Measurements from ENCODE around the gene ZNF583. TPM values are rescaled to one million over a fixed set of nuclear protein-coding genes. Genes with fewer than 3 reads are reported as not detected.
A peak's percentile ranks its signal among the peaks of the same experiment; 100 is the strongest.

Gene ZNF583
- polyA plus RNA-seq, 1 of the 3 experiments (the other 2 are of a cell fraction) = 1.9 TPM

GRCh38 chr19:56393119-56394012 is 10.8 kb upstream of the ZNF583 start, which contains the start of gene ZNF582:
TSS of gene ZNF582 (minus strand) at chr19:56393534. CDS start at chr19:56391752, 1,782 bp downstream.
- Histone ChIP-seq H2AFZ (ENCODE audit: low read depth) (peak within 1 kb of the TSS; percentile 97), H3K79me2 (ENCODE audit: insufficient read depth) (no peaks in the 10 kb centered on the region), H3K27me3 (ENCODE audit: insufficient read depth) (no peaks in the 10 kb centered on the region), H3K4me3 (ENCODE audit: low read depth in 2 of 2, low read length in 1 of 2) (peak within 1 kb of the TSS; percentile 75 to 87), H3K9me2 (no peaks in the 10 kb centered on the region), H3K27ac (ENCODE audit: low read depth in 2 of 2, low read length in 1 of 2) (peak within 1 kb of the TSS; percentile 81 to 98), H3K36me3 (replicated peaks in 1 of 2; ENCODE audit: control insufficient read depth in 1 of 2, insufficient read depth in 2 of 2, low read length in 1 of 2) (peaks cover 19 to 25% of the 10 kb centered on the region in 2 experiments), H3K4me2 (peak within 1 kb of the TSS; percentile 74), H4K20me1 (ENCODE audit: insufficient read depth) (no peaks in the 10 kb centered on the region), H3K9me3 (peaks cover 7% of the 10 kb centered on the region; the same call in 1 of the 2 replicates), H3F3A (replicated peaks; ENCODE audit: insufficient read depth) (peaks cover 3% of the 10 kb centered on the region), H3K4me1 (ENCODE audit: control insufficient read depth in 1 of 2, insufficient read depth in 2 of 2, low read depth in 1 of 2, low read length in 1 of 2) (peaks cover 0 to 3% of the 10 kb centered on the region in 2 experiments; a peak in 1 of 4 replicates), H3K9ac (peak within 1 kb of the TSS; percentile 92)
- POLR2A ChIA-PET = no interaction called here
- TF ChIP-seq ELF1 (IDR thresholded peaks at IDR 0.05) (peak; percentile 60), YY1 (IDR thresholded peaks at IDR 0.05; ENCODE audit: low read depth) (peak; percentile 87), GABPA (IDR thresholded peaks at IDR 0.05; ENCODE audit: low read depth) (0 out of 2 replicates have a peak, but pooled peaks have one; percentile 51), ZBTB33 (IDR thresholded peaks at IDR 0.05; ENCODE audit: borderline replicate concordance, low read depth) (peak; percentile 98), JUND (IDR thresholded peaks at IDR 0.05) (no peak), POLR2AphosphoS5 (IDR thresholded peaks at IDR 0.05; ENCODE audit: low read depth, low read length) (peak; percentile 53; the same call in 1 of the 2 replicates), CTCF (IDR thresholded peaks at IDR 0.05) (peak; percentile 87), MXI1 (IDR thresholded peaks at IDR 0.05; ENCODE audit: low read depth, low read length) (peak; percentile 67), SMC3 (IDR thresholded peaks at IDR 0.05; ENCODE audit: low read depth, low read length) (no peak), IRF3 (IDR thresholded peaks at IDR 0.05; ENCODE audit: low read depth, low read length) (no peak), MAX (IDR thresholded peaks at IDR 0.05; ENCODE audit: low read depth) (0 out of 2 replicates have a peak, but pooled peaks have one; percentile 32), TAF1 (IDR thresholded peaks at IDR 0.05; ENCODE audit: borderline replicate concordance, low read depth, low read length) (peak; percentile 46), NFIC (IDR thresholded peaks at IDR 0.05; ENCODE audit: borderline replicate concordance) (no peak), CHD2 (IDR thresholded peaks at IDR 0.05; ENCODE audit: low read length, partially characterized antibody) (peak; percentile 99), EZH2phosphoT487 (IDR thresholded peaks at IDR 0.05; ENCODE audit: borderline replicate concordance, low read depth) (no peak), TEAD4 (IDR thresholded peaks at IDR 0.05; ENCODE audit: borderline replicate concordance, insufficient read depth) (no peak), SIN3A (IDR thresholded peaks at IDR 0.05; ENCODE audit: borderline replicate concordance, low read depth, low read length) (peak; percentile 47; the same call in 1 of the 2 replicates), RAD21 (IDR thresholded peaks at IDR 0.05; ENCODE audit: low read length) (peak; percentile 47), NRF1 (IDR thresholded peaks at IDR 0.05; ENCODE audit: low read depth, low read length) (peak; percentile 80)
- DNase-seq = peak; percentile 94
- 11% methylated on average over 30 of the region's 73 CpGs for WGBS (ENCODE audit: low lambda C conversion rate)
- CTCF ChIA-PET = interaction anchor here (0.6 to 2.0 kb wide), 12 partner anchors 9 to 1722 kb away, joined by 3 to 9 read pairs (median 3); partner anchors contain the start of gene ZNF583
